COLO829 (cell line): ENCODE measurements around the gene ERICH6B.

Source experiments
- DNase-seq: peaks from one replicate; pipeline ENCODE4 v3.0.0; 2012; ENCODE audit warnings: low spot score

ERICH6B gene

DNA sequence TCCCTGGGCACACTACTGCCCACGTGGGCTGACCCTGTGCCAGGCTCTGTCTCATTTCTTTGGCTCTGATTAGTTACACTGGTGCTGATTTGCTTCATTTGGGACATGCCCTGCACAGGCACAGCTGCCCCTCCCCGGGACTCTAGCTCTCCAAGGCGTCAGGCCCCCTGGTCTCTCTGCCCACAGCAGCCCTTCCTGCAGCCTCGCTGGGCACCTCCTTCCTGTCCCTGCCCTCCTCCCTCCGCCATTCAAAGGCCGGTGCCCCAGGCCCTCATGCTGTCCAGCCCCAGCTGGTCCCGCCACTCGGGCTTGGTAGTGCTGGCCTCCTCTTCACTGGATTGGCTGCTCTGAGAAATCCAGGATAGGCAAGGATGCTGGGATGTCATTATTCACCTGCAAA lies 73.1 kb downstream of the ERICH6B start:
- DNase-seq, result no peak

DNA sequence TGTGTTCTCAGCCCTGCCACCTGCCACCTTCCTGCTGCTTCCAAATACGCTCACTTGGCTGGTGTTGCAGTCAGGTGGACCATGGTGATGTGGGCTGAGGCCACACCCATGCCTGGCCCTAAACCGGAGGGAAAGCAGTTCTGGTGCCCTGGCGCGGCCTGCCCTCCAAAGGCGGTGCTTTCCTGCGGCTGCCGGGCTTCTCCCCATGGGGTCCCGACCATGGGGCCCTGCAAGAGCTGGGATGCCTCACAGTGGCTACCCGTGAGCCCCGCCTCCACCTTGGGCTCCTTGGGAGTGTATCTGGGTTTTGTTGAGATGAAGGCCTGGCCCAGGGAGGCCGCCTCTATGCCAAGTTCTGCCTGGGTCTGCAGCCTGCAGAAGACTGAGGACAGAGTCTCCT lies 73.7 kb downstream of the ERICH6B start:
- no peak for DNase-seq

- no peak for DNase-seq
Observed at GRCh38 chr13:45540864-45541263, 74.7 kb downstream of the ERICH6B start.

GRCh38 chr13:45540195-45540594 lies 75.3 kb downstream of the ERICH6B start:
- DNase-seq, result no peak

- DNase-seq, result no peak
Observed at GRCh38 chr13:45538382-45538781, 77.2 kb downstream of the ERICH6B start.

DNA sequence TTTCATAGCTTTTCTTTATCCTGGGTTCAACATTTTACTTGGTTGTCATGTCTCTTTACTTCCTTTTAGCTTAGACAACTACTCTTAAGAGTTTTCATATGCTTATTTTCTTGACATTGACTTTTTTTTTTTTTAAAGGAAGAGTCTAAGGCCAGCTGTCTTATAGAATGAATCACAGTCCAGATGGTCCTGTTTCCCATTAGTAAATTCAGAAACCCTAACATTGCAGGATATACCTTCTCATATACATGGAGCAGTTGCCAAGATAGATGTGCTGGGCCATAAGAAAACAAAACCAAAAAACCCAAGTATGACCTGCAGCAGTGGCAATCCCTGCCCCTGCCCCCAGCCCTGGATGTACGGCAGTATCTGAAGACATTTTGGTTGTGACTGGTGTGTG lies 78.0 kb downstream of the ERICH6B start:
- no peak for DNase-seq

DNA sequence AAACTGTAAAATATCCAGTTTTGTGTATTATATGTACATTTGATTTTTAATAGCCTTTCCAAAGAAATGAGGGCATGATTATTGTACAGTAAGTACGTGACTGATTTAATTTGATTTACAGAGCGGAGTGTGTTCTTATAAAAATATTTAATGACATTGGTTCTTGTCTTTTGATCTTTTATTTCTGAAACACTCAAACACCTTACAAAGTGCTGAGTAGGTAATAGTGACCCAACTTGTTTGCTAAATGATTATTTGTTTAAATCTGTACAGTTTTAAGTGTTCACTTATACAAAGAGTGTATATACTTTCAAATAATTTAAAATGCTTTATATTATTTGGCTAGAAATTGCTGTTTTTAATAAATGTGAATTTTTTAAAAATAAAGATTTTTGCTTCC lies 79.3 kb downstream of the ERICH6B start:
- no peak for DNase-seq

DNA sequence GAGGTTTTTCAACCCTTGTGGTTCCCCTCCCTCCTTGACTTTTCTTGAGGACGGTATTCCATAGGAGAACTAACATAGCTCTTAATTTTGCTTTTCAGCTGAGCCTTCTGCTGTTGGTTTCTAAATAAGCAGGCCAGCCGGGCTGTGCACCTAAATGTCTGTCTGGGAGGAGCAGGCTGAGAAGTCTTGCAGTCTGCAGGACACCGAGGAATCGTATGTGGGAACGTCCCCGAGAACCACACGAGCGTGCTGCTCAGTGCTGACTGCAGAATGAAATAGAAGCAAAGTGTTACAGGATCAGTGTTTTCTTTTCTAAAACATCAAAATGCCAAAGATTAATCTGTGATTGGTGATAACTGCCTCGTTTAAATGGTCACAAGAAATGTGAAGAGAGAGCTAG lies 80.9 kb downstream of the ERICH6B start:
- no peak for DNase-seq

- no peak for DNase-seq
Observed at GRCh38 chr13:45529758-45530157, 85.8 kb downstream of the ERICH6B start.

GRCh38 chr13:45527699-45528462 lies 87.7 kb downstream of the ERICH6B start:
- DNase-seq, result no peak

GRCh38 chr13:45522571-45522970 lies 93.0 kb downstream of the ERICH6B start:
- DNase-seq, result no peak

DNA sequence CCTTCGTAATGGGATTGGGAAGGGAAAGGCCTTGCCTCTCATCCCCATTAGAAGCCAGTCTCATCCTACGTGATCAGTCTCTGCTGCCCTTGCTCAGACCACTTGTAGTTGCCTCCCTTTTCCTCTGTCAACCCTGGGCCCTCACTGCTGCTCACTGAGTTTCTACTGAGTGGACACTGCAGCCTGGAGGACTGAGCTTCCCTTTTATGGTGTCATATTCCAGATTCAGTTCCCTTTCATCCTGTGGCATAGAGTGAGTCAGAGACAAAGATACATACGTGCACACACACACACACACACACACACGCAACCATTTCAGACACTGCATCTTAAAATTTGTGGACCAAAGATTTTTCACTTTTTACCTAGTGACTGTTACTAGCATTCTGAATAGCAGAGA lies 94.2 kb downstream of the ERICH6B start:
- no peak for DNase-seq

DNA sequence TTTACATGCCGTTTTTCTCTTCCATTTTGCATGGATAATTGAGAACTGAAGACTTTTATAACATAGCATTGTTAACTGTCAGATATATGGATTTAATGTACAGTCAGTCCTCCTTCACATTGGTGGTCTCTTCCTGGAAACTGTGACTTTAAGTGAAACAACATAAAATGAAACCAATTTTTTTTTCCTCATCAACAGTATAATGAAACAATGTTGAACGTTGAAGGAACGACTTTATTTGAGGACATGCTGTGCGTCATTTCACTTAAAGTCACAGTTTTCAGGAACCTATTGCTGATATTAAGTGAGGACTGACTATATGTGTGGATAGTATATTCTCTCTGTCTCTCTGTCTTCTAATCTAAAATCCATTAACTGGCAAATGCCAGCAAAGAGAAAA lies 96.0 kb downstream of the ERICH6B start:
- DNase-seq, result no peak

- no peak for DNase-seq
Observed at GRCh38 chr13:45518525-45519245, 96.9 kb downstream of the ERICH6B start.

- DNase-seq, result no peak
Observed at GRCh38 chr13:45516757-45517156, 98.8 kb downstream of the ERICH6B start.

DNA sequence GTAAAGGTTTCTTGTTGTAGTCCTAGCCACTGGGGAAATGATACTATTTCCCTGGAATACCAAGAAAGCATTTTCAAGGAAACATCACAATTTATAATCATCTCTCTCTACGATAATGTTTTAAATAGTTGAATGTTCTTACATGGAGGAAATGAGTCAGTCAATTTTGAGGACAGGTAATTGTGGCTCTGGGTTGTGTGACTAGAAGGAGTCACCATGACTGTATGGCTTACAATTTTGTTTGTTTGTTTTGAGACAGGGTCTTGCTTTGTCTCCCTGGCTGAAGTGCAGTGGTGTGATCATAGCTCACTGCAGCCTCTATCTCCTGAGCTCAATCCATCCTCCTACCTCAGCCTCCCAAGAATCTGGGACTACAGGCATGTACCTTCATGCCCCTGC lies 103.4 kb downstream of the ERICH6B start:
- DNase-seq, result no peak

DNA sequence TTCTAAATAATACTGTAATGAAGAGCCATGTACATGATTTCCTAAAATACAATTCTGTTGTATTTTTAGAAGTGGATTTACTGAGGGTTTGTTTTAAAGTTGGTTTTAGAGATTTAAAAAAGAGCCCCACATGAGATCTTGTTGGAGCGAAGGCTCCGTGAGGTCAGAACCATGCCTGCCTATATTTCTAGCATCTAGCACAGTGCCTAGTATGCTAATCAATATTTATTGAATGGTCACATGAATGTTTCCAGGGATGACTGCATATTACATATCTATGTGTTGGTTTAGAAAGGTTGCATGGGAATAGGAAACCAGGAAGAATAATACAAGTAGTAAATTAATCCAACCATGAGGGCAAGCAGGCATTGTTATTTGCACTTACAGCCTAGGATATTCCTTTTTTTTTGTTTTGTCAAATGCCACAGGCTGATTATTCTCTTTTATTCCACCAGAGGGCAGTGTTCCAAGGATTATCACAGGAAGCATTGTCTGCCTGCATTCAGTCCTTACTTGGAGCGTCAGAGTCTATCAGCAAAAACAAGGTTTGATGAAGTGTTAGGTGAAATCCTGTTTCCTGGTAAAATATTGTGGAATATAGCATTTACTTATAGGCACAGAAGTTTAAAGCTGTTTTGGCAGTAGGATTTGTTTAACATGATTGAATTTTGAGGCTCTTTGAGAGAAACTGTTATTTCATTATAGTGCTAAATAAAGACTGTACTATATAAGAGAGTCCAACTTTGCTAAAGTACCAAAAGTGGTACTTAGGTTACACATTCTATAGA lies 104.0 kb downstream of the ERICH6B start:
- DNase-seq, result peak; percentile 83

DNA sequence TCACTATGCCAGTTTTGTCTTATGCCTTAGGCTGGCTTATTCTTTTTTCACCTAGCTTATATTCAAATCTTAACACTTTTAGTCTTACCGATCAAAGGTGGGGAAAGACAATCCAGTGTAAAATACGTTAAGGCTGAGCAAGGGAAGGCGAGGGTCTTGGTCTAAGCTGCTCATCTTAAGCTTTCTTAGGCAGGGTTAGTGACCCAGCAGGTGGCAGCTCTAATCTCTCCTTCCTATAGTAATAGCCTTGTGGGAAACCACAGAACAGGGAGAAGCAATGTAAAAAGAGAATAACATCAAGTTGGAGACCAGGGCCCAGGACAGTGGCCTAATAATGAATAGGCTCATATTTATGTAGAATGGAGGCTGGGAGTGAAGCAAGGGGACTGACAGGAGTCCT lies 104.9 kb downstream of the ERICH6B start:
- no peak for DNase-seq

- no peak for DNase-seq
Observed at GRCh38 chr13:45508776-45509175, 106.8 kb downstream of the ERICH6B start.

- no peak for DNase-seq
Observed at GRCh38 chr13:45506811-45507210, 108.7 kb downstream of the ERICH6B start.

- no peak for DNase-seq
Observed at GRCh38 chr13:45503658-45504057, 111.9 kb downstream of the ERICH6B start.

- DNase-seq, result no peak
Observed at GRCh38 chr13:45501175-45501526, 114.4 kb downstream of the ERICH6B start.
